GM15510 (cell line): Measurements from ENCODE around the gene KLHL13.

Experiments used
- POLR2A ChIP-seq: IDR thresholded peaks from 3 replicates; pipeline ENCODE4 v1.6.1; 2011; ENCODE audit warnings: borderline replicate concordance; ENCODE audit not compliant: insufficient read length; ENCODE audit errors: extremely low read depth

KLHL13 gene

DNA sequence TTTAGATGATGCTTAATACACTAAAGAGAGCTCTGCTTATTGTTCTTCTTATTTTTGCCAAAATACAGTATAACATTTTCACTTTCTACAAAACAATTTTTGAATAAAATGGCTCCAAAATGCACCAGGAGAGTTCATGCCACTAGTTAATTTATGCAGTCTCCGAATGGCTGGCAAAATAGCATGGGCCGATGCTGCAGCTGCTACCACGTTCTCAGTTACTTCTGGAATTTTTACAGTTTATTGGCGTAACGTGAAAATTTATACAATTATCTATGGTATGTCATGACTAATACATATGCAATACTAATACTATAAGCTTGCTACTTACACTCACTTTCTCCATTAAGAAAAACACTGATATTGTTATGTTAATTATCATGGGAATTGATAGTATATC is 16.5 kb downstream of the KLHL13 start:
- TF ChIP-seq POLR2A = no peak

GRCh38 chrX:118088084-118088483 is 28.5 kb downstream of the KLHL13 start:
- TF ChIP-seq POLR2A = no peak

DNA sequence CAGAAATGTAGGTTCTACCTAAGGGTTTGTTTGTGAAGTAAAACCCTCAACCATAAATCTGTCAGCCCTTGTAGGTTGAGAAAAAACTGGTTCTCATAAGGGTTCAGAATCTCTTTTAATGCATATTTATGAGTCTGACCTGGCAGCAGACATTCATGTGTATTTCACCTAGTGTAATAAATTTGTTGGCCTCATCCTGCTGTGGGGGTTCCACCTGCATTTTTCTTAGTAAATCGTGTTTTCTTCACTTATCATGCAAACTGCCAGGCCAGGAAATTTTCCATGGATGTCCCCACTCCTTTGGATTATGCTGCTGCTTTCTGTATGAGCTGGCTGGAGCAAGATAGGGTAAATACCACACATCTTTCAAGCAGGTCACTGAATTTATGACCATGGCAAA is 42.4 kb downstream of the KLHL13 start:
- no peak for TF ChIP-seq POLR2A

GRCh38 chrX:118066867-118067515 is 49.6 kb downstream of the KLHL13 start:
- TF ChIP-seq POLR2A = no peak

- TF ChIP-seq POLR2A = no peak
Observed at GRCh38 chrX:118062817-118063615, 53.6 kb downstream of the KLHL13 start.

GRCh38 chrX:118062048-118062789 is 54.4 kb downstream of the KLHL13 start:
- TF ChIP-seq POLR2A = no peak

GRCh38 chrX:118058924-118059323 is 57.7 kb downstream of the KLHL13 start:
- TF ChIP-seq POLR2A = no peak

DNA sequence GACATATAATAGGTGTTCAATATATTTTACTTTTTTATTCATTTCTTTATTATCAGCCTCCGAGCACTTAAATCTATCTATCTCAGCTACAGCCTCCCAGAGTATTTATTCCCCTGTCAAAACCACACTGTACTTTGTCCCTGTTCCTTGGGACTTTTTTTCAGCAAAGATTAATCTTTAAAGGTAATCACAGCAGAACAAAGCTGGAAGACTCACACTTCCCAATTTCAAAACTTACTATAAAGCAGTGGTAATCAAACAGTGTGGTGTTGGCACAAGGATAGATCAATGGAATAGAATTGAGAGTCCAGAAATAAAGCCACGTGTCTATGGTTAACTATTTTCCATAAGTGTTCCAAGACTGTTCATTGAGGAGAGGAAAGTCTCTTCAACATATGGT is 59.7 kb downstream of the KLHL13 start:
- TF ChIP-seq POLR2A = no peak

DNA sequence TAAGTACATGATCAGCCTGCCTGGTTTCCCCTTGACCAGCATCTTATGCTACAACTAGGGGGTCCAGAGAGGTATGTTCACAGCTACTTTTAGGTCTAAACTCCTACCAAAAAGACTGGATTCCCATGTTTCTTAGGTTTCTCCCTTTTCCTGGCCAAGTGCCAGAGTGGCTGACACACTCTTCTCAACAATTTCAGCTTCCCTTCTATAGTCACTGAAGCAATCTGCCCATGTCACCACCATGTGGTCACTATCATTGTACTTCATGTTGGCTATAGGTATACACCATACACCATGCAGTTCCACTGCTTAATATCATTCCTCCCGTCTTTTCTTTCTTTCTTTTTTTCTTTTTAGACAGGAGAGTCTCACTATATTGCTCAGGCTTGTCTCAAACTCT is 66.9 kb downstream of the KLHL13 start:
- TF ChIP-seq POLR2A = no peak

- no peak for TF ChIP-seq POLR2A
Observed at GRCh38 chrX:118047446-118048186, 69.0 kb downstream of the KLHL13 start.

DNA sequence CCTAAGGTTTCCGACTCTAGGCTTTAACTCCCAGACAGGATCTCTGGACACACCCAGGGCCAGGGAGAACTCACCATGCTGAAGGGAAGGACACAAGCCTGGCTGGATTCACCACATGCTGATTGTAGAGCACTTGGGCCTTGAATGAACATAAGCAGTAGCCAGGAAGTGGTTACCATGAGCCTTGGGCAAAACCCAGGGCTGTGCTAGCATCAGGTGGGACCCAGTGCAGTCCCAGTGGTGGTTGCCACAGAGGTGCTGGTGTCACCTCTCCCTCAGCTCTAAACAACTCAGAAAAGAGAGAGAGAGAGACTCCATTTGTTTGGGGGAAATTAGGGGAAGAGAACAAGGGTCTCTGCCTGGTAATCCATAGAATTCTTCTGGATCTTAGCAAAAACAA is 77.0 kb downstream of the KLHL13 start:
- TF ChIP-seq POLR2A = no peak

GRCh38 chrX:118038614-118039365 is 77.8 kb downstream of the KLHL13 start:
- no peak for TF ChIP-seq POLR2A

DNA sequence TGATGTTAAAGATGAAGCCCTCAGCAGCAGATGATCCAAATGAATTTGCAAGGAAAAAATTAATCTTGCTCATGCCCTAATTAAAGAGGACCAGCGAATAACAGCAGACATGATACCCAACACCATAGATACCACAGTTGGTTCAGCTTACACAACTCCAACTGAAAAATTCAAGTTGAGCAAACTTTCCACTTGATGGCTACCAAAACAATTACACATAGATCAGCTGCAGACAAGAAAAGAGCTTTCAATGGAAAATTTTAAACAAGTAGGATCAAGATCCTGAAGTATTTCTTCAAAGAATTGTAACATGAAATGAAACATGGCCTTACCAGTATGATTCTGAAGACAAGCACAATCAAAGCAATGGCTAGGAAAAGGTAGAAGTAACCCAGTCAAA is 90.0 kb downstream of the KLHL13 start:
- no peak for TF ChIP-seq POLR2A

- TF ChIP-seq POLR2A = no peak
Observed at GRCh38 chrX:118025226-118025625, 91.4 kb downstream of the KLHL13 start.
